Rectal smooth muscle tissue (tissue), 1 donor: Measurements from ENCODE around the gene LRRC36.

Experiments used
- H3K27ac ChIP-seq: one replicate; pipeline ENCODE4 v1.7.0; 2013; ENCODE audit warnings: low read depth, low read length, inconsistent platforms
- H3K27me3 ChIP-seq: one replicate; pipeline ENCODE4 v1.7.0; 2013; ENCODE audit warnings: low read length; ENCODE audit not compliant: control insufficient read depth, insufficient read depth
- H3K36me3 ChIP-seq: one replicate; pipeline ENCODE4 v1.7.0; 2013; ENCODE audit warnings: low read length; ENCODE audit not compliant: control insufficient read depth, insufficient read depth
- H3K4me1 ChIP-seq: one replicate; pipeline ENCODE4 v1.7.0; 2013; ENCODE audit warnings: low read length; ENCODE audit not compliant: control insufficient read depth, insufficient read depth
- H3K4me3 ChIP-seq: one replicate; pipeline ENCODE4 v1.7.0; 2013; ENCODE audit warnings: low read length
- H3K9ac ChIP-seq: one replicate; pipeline ENCODE4 v1.7.0; 2013; ENCODE audit warnings: low read length

The LRRC36 gene

GRCh38 chr16:67421030-67421429 is 94.4 kb downstream of the LRRC36 start:
- H3K27ac ChIP-seq = no peak overlapping the region
- H3K9ac ChIP-seq = no peak overlapping the region
- H3K27me3 ChIP-seq = no peaks in the 10 kb centered on the region
- H3K4me1 ChIP-seq = peaks cover 3% of the 10 kb centered on the region
- H3K4me3 ChIP-seq = no peak overlapping the region
- H3K36me3 ChIP-seq = no peaks in the 10 kb centered on the region

GRCh38 chr16:67423015-67423414 is 96.4 kb downstream of the LRRC36 start:
- Histone ChIP-seq H3K27me3 (no peaks in the 10 kb centered on the region), H3K27ac (no peak overlapping the region), H3K4me3 (no peak overlapping the region), H3K9ac (no peak overlapping the region), H3K36me3 (no peaks in the 10 kb centered on the region), H3K4me1 (no peaks in the 10 kb centered on the region)

GRCh38 chr16:67423611-67424260 is 97.1 kb downstream of the LRRC36 start:
- H3K4me3 ChIP-seq = no peak overlapping the region
- no peak overlapping the region for H3K27ac ChIP-seq
- H3K36me3 ChIP-seq = no peaks in the 10 kb centered on the region
- no peak overlapping the region for H3K9ac ChIP-seq
- no peaks in the 10 kb centered on the region for H3K4me1 ChIP-seq
- no peaks in the 10 kb centered on the region for H3K27me3 ChIP-seq

GRCh38 chr16:67424261-67424615 is 97.6 kb downstream of the LRRC36 start:
- Histone ChIP-seq H3K4me1 (no peaks in the 10 kb centered on the region), H3K27me3 (no peaks in the 10 kb centered on the region), H3K27ac (no peak overlapping the region), H3K36me3 (no peaks in the 10 kb centered on the region), H3K4me3 (no peak overlapping the region), H3K9ac (no peak overlapping the region)

- no peak overlapping the region for H3K4me3 ChIP-seq
- H3K9ac ChIP-seq = no peak overlapping the region
- H3K27me3 ChIP-seq = no peaks in the 10 kb centered on the region
- H3K4me1 ChIP-seq = no peaks in the 10 kb centered on the region
- no peaks in the 10 kb centered on the region for H3K36me3 ChIP-seq
- no peak overlapping the region for H3K27ac ChIP-seq
These were observed 98.4 kb downstream of the LRRC36 start for GRCh38 chr16:67425061-67425460.

GRCh38 chr16:67425580-67425979 is 99.0 kb downstream of the LRRC36 start:
- H3K4me3 ChIP-seq = no peak overlapping the region
- no peak overlapping the region for H3K27ac ChIP-seq
- no peak overlapping the region for H3K9ac ChIP-seq
- H3K4me1 ChIP-seq = no peaks in the 10 kb centered on the region
- no peaks in the 10 kb centered on the region for H3K27me3 ChIP-seq
- H3K36me3 ChIP-seq = no peaks in the 10 kb centered on the region

- no peak overlapping the region for H3K27ac ChIP-seq
- H3K4me3 ChIP-seq = no peak overlapping the region
These were observed 99.4 kb downstream of the LRRC36 start for GRCh38 chr16:67426022-67426421.

GRCh38 chr16:67426950-67427349 is 100.3 kb downstream of the LRRC36 start:
- Histone ChIP-seq H3K4me1 (no peaks in the 10 kb centered on the region), H3K4me3 (no peak overlapping the region), H3K27ac (no peak overlapping the region), H3K36me3 (no peaks in the 10 kb centered on the region), H3K9ac (no peak overlapping the region), H3K27me3 (no peaks in the 10 kb centered on the region)

More at GRCh38 chr16:67426022-67426421, 99.4 kb downstream of the LRRC36 start:
- no peaks in the 10 kb centered on the region for H3K36me3 ChIP-seq
- H3K4me1 ChIP-seq = no peaks in the 10 kb centered on the region
- no peak overlapping the region for H3K9ac ChIP-seq
- H3K27me3 ChIP-seq = no peaks in the 10 kb centered on the region

GRCh38 chr16:67428146-67428731 is 101.6 kb downstream of the LRRC36 start:
- no peaks in the 10 kb centered on the region for H3K4me1 ChIP-seq
- H3K36me3 ChIP-seq = no peaks in the 10 kb centered on the region
- H3K27ac ChIP-seq = no peak overlapping the region
- no peak overlapping the region for H3K4me3 ChIP-seq
- H3K27me3 ChIP-seq = no peaks in the 10 kb centered on the region
- H3K9ac ChIP-seq = no peak overlapping the region

GRCh38 chr16:67429053-67429798 is 102.6 kb downstream of the LRRC36 start:
- peak overlapping the region; percentile 59 for H3K4me3 ChIP-seq
- no peaks in the 10 kb centered on the region for H3K4me1 ChIP-seq
- no peak overlapping the region for H3K27ac ChIP-seq
- H3K36me3 ChIP-seq = no peaks in the 10 kb centered on the region
- no peaks in the 10 kb centered on the region for H3K27me3 ChIP-seq
- no peak overlapping the region for H3K9ac ChIP-seq

- H3K9ac ChIP-seq = peak overlapping the region; percentile 61
- H3K4me1 ChIP-seq = no peaks in the 10 kb centered on the region
- no peaks in the 10 kb centered on the region for H3K36me3 ChIP-seq
- peak overlapping the region; percentile 38 for H3K27ac ChIP-seq
- H3K4me3 ChIP-seq = peak overlapping the region; percentile 59
- no peaks in the 10 kb centered on the region for H3K27me3 ChIP-seq
These were observed 103.3 kb downstream of the LRRC36 start for GRCh38 chr16:67429799-67430503.

GRCh38 chr16:67430504-67430976 is 103.9 kb downstream of the LRRC36 start:
- Histone ChIP-seq H3K4me3 (peak overlapping the region; percentile 59), H3K4me1 (no peaks in the 10 kb centered on the region), H3K27ac (peak overlapping the region; percentile 38), H3K27me3 (no peaks in the 10 kb centered on the region), H3K9ac (peak overlapping the region; percentile 61), H3K36me3 (no peaks in the 10 kb centered on the region)
